GM21526 (cell line): Measurements from ENCODE around the gene ITM2A.

Experiments used
- ATAC-seq: cut with Tn5 transposase; IDR thresholded peaks from one replicate; pipeline ENCODE4 v1.9.1; 2021; ENCODE audit warnings: moderate library complexity; ENCODE audit not compliant: unreplicated experiment, low FRiP score

ITM2A gene

GRCh38 chrX:79366873-79367749 is at the start of gene ITM2A:
Gene ITM2A (minus strand): TSS chrX:79367334. CDS start chrX:79367215, 119 bp downstream.
- peak; percentile 72 for ATAC-seq

GRCh38 chrX:79415056-79415455 is 47.9 kb upstream of the ITM2A start:
- ATAC-seq, result no peak

- no peak for ATAC-seq
Measured at GRCh38 chrX:79413963-79414362, 46.8 kb upstream of the ITM2A start.

GRCh38 chrX:79412972-79413371 is 45.8 kb upstream of the ITM2A start:
- ATAC-seq, result no peak

- ATAC-seq, result no peak
Measured at GRCh38 chrX:79412166-79412565, 45.0 kb upstream of the ITM2A start.

- no peak for ATAC-seq
Measured at GRCh38 chrX:79409657-79410056, 42.5 kb upstream of the ITM2A start.

- no peak for ATAC-seq
Measured at GRCh38 chrX:79408623-79409322, 41.6 kb upstream of the ITM2A start.

- ATAC-seq, result no peak
Measured at GRCh38 chrX:79400623-79401022, 33.5 kb upstream of the ITM2A start.

GRCh38 chrX:79375340-79375739 is 8.2 kb upstream of the ITM2A start:
- no peak for ATAC-seq

- ATAC-seq, result peak; percentile 32
Measured at GRCh38 chrX:79371640-79372039, 4.5 kb upstream of the ITM2A start.

GRCh38 chrX:79371101-79371500 is 4.0 kb upstream of the ITM2A start:
- no peak for ATAC-seq

- ATAC-seq, result no peak
Measured at GRCh38 chrX:79369871-79370270, 2.7 kb upstream of the ITM2A start.

- ATAC-seq, result no peak
Measured at GRCh38 chrX:79368441-79368840, 1.3 kb upstream of the ITM2A start.

- no peak for ATAC-seq
Measured at GRCh38 chrX:79367907-79368306, 773 bp upstream of the ITM2A start.

- peak; percentile 18 for ATAC-seq
Measured at GRCh38 chrX:79366556-79366872, 620 bp downstream of the ITM2A start.

- no peak for ATAC-seq
Measured at GRCh38 chrX:79365591-79365990, 1.5 kb downstream of the ITM2A start.

- no peak for ATAC-seq
Measured at GRCh38 chrX:79364306-79364705, 2.8 kb downstream of the ITM2A start.

- no peak for ATAC-seq
Measured at GRCh38 chrX:79361192-79361870, 5.8 kb downstream of the ITM2A start.

GRCh38 chrX:79336869-79337815 is 30.0 kb downstream of the ITM2A start:
- no peak for ATAC-seq

GRCh38 chrX:79330022-79330421 is 37.1 kb downstream of the ITM2A start:
- no peak for ATAC-seq
